GM18858 (cell line): ENCODE measurements around the gene RGS9BP.
"Not testable (repeated sequence)": the region's sequence is repeated elsewhere in the genome, so short reads cannot be mapped to it uniquely, and the experiment has no call there.

Experiments
- ATAC-seq: cut with Tn5 transposase; IDR thresholded peaks from one replicate; pipeline ENCODE4 v1.9.1; 2021; ENCODE audit not compliant: unreplicated experiment

The RGS9BP gene

GRCh38 chr19:32694851-32695250 is 19.2 kb downstream of the RGS9BP start:
- ATAC-seq, result not testable (repeated sequence)

GRCh38 chr19:32695506-32695905 is 19.9 kb downstream of the RGS9BP start:
- not testable (repeated sequence) for ATAC-seq

- ATAC-seq, result not testable (repeated sequence)
Observed at GRCh38 chr19:32696771-32697170, 21.1 kb downstream of the RGS9BP start.

GRCh38 chr19:32700129-32700528 is 24.5 kb downstream of the RGS9BP start:
- not testable (repeated sequence) for ATAC-seq

GRCh38 chr19:32702010-32702409 is 26.4 kb downstream of the RGS9BP start:
- no peak for ATAC-seq

GRCh38 chr19:32704006-32704405 is 28.4 kb downstream of the RGS9BP start:
- not testable (repeated sequence) for ATAC-seq

- ATAC-seq, result no peak
Observed at GRCh38 chr19:32708457-32708856, 32.8 kb downstream of the RGS9BP start.

GRCh38 chr19:32709032-32709431 is 33.4 kb downstream of the RGS9BP start:
- ATAC-seq, result no peak

- ATAC-seq, result no peak
Observed at GRCh38 chr19:32711747-32712146, 36.1 kb downstream of the RGS9BP start.

GRCh38 chr19:32716203-32716602 is 40.6 kb downstream of the RGS9BP start:
- not testable (repeated sequence) for ATAC-seq

- ATAC-seq, result no peak
Observed at GRCh38 chr19:32717496-32717895, 41.8 kb downstream of the RGS9BP start.

- ATAC-seq, result no peak
Observed at GRCh38 chr19:32718286-32718685, 42.6 kb downstream of the RGS9BP start.

GRCh38 chr19:32719611-32720059 is 44.0 kb downstream of the RGS9BP start, which contains the start of gene TDRD12:
TDRD12 (plus strand) TSS chr19:32719767; CDS start chr19:32720073, 306 bp downstream.
- no peak for ATAC-seq

- no peak for ATAC-seq
Observed at GRCh38 chr19:32720216-32720935, 44.7 kb downstream of the RGS9BP start.

- no peak for ATAC-seq
Observed at GRCh38 chr19:32720936-32721250, 45.2 kb downstream of the RGS9BP start.
